WERI-Rb-1 (cell line): ENCODE data around the gene FOXK2.

Source experiments
- DNase-seq: peaks from one replicate; pipeline ENCODE4 v3.0.0-alpha.2; 2020
- H3K27ac ChIP-seq: fragments of 250-450 bp; sonication (Bioruptor Pico); 2 replicates; pipeline ENCODE4 v1.5.1; 2020; ENCODE audit warnings: mild to moderate bottlenecking, moderate library complexity
- H3K27me3 ChIP-seq: fragments of 250-450 bp; sonication (Bioruptor Pico); 2 replicates; pipeline ENCODE4 v1.5.1; 2021; ENCODE audit warnings: mild to moderate bottlenecking, low read depth, moderate library complexity; ENCODE audit not compliant: insufficient read depth, severe bottlenecking
- H3K36me3 ChIP-seq: fragments of 250-450 bp; sonication (Bioruptor Pico); 2 replicates; pipeline ENCODE4 v1.5.1; 2020; ENCODE audit warnings: mild to moderate bottlenecking, moderate library complexity
- H3K4me3 ChIP-seq: 2 replicates; pipeline ENCODE4 v1.5.1; 2011; ENCODE audit warnings: low read depth, mild to moderate bottlenecking, control low read depth, low read length
- H3K9me3 ChIP-seq: fragments of 250-450 bp; sonication (Bioruptor Pico); 2 replicates; pipeline ENCODE4 v1.5.1; 2021; ENCODE audit warnings: mild to moderate bottlenecking, moderate library complexity; ENCODE audit not compliant: severe bottlenecking
- CTCF ChIP-seq: IDR thresholded peaks from 2 replicates; pipeline ENCODE4 v1.5.1; 2011; ENCODE audit warnings: low read depth, mild to moderate bottlenecking, control low read depth, inconsistent platforms, low read length

The FOXK2 gene

GRCh38 chr17:82479602-82480001, 39.9 kb upstream of the FOXK2 start:
- no peak overlapping the region for H3K27ac ChIP-seq
- peaks cover 99% of the 10 kb centered on the region for H3K36me3 ChIP-seq
- no peak for DNase-seq

GRCh38 chr17:82480318-82480717, 39.2 kb upstream of the FOXK2 start:
- Histone ChIP-seq H3K4me3 (no peak overlapping the region), H3K9me3 (no peaks in the 10 kb centered on the region), H3K27ac (no peak overlapping the region), H3K36me3 (peaks cover 99% of the 10 kb centered on the region), H3K27me3 (no peaks in the 10 kb centered on the region)
- DNase-seq, result no peak
- TF ChIP-seq CTCF, result no peak

More at GRCh38 chr17:82479602-82480001, 39.9 kb upstream of the FOXK2 start:
- TF ChIP-seq CTCF, result no peak
- Histone ChIP-seq H3K4me3 (no peak overlapping the region), H3K9me3 (no peaks in the 10 kb centered on the region), H3K27me3 (no peaks in the 10 kb centered on the region)

- Histone ChIP-seq H3K9me3 (no peaks in the 10 kb centered on the region), H3K27me3 (no peaks in the 10 kb centered on the region), H3K4me3 (no peak overlapping the region), H3K36me3 (peaks cover 99% of the 10 kb centered on the region), H3K27ac (no peak overlapping the region)
- TF ChIP-seq CTCF, result no peak
- no peak for DNase-seq
Observed at GRCh38 chr17:82483204-82483660, 36.3 kb upstream of the FOXK2 start.

GRCh38 chr17:82483836-82484235, 35.7 kb upstream of the FOXK2 start:
- H3K27me3 ChIP-seq, result no peaks in the 10 kb centered on the region
- H3K36me3 ChIP-seq, result peaks cover 99% of the 10 kb centered on the region
- no peaks in the 10 kb centered on the region for H3K9me3 ChIP-seq
- TF ChIP-seq CTCF, result no peak
- no peak overlapping the region for H3K27ac ChIP-seq
- H3K4me3 ChIP-seq, result no peak overlapping the region
- DNase-seq, result no peak

GRCh38 chr17:82486231-82487094, 33.1 kb upstream of the FOXK2 start:
- Histone ChIP-seq H3K9me3 (no peaks in the 10 kb centered on the region), H3K27ac (peak overlapping the region; percentile 84), H3K27me3 (no peaks in the 10 kb centered on the region), H3K4me3 (no peak overlapping the region), H3K36me3 (peaks cover 82% of the 10 kb centered on the region)
- TF ChIP-seq CTCF, result no peak
- DNase-seq, result no peak
